K562 (cell line): Measurements from ENCODE around the gene ERF. TPM values are rescaled to one million over a fixed set of nuclear protein-coding genes. Genes with fewer than 3 reads are reported as not detected.

ENCODE experiments used
- ETV6 ChIP-seq, 3 experiments: fragments of 150-350 bp in 1 of 3; sonication (generic) in 1 of 3; formaldehyde crosslinking in 1 of 3; IDR thresholded peaks; 2 replicates each; pipeline versions ENCODE4 v1.6.1 to v1.8.0; 2014 to 2022; ENCODE audit warnings: borderline replicate concordance in 2 of 3, low read depth in 2 of 3, antibody characterized with exemption in 1 of 3, low read length in 1 of 3, mild to moderate bottlenecking in 1 of 3, missing genetic modification reagents in 1 of 3
- FIP1L1 ChIP-seq: fragments of 200-400 bp; formaldehyde crosslinking; IDR thresholded peaks from 2 replicates; pipeline ENCODE4 v1.6.1; 2018; ENCODE audit warnings: mild to moderate bottlenecking, low read depth, low read length; ENCODE audit not compliant: poor library complexity, severe bottlenecking
- KAT8 ChIP-seq: fragments of 450-650 bp; IDR thresholded peaks from 2 replicates; pipeline ENCODE4 v1.6.1; 2016; ENCODE audit warnings: low read depth, mild to moderate bottlenecking
- KDM5B ChIP-seq: fragments of 200-600 bp; sonication (generic); IDR thresholded peaks from 2 replicates; pipeline ENCODE4 v1.6.1; 2012; ENCODE audit warnings: low read depth, mild to moderate bottlenecking, moderate library complexity, low read length, control low read depth, inconsistent platforms; ENCODE audit not compliant: insufficient replicate concordance
- POLR2H ChIP-seq: IDR thresholded peaks from 2 replicates; pipeline ENCODE4 v1.6.1; 2016; ENCODE audit warnings: missing genetic modification characterization, low read depth, mild to moderate bottlenecking, control low read depth, missing compliant biosample characterization, moderate library complexity
- RAD51 ChIP-seq: fragments of 450-650 bp; IDR thresholded peaks from 2 replicates; pipeline ENCODE4 v1.7.1; 2016; ENCODE audit warnings: low read depth, mild to moderate bottlenecking, borderline replicate concordance
- RFX5 ChIP-seq: IDR thresholded peaks from 2 replicates; pipeline ENCODE4 v1.6.1; 2011; ENCODE audit warnings: low read depth, mild to moderate bottlenecking, improper control_type of control experiment, low read length
- TGIF2 ChIP-seq: sonication (generic); formaldehyde crosslinking; IDR thresholded peaks from 2 replicates; pipeline ENCODE4 v1.8.1; 2022; ENCODE audit warnings: mild to moderate bottlenecking, missing genetic modification reagents, moderate library complexity
- TRIM24 ChIP-seq, 2 experiments: fragments of 450-650 bp; IDR thresholded peaks; 2 replicates each; pipeline ENCODE4 v1.6.1; 2016
- polyA plus RNA-seq, 8 experiments: library from polyadenylated mRNA; depleted of rRNA in 4 of 8; stranded (reverse) in 5 of 8; unstranded in 3 of 8; fragments of >200 nt; fragmentation: Nextera tagmentation in 2 of 8; fragmentation: Illumina TruSeq in 1 of 8; extraction: Ambion mirVana in 2 of 8; extraction: Trizol in 1 of 8; gene quantifications; 2 replicates each; pipeline versions ENCODE4 v1.2.1 to v1.2.3, GENCODE V29; 2011 to 2014; ENCODE audit warnings: inconsistent platforms in 1 of 8, missing spikeins in 1 of 8
- total RNA-seq, 7 experiments: library from RNA; depleted of rRNA in 6 of 7; stranded (reverse); fragments of >200 nt in 6 of 7; fragmentation: Illumina TruSeq in 2 of 7; extraction: Trizol in 2 of 7; gene quantifications; 2 replicates each; pipeline versions ENCODE4 v1.2.1 to v1.2.3, GENCODE V29; 2011 to 2021; ENCODE audit warnings: low replicate concordance in 1 of 7
- TF ChIP-seq, protein P1 (sequence below), 2 experiments: fragments of 450-650 bp; conservative IDR thresholded peaks; 2 replicates each; pipeline ENCODE4 v1.6.1; 2017; ENCODE audit warnings: mild to moderate bottlenecking in 2 of 2, moderate library complexity in 2 of 2
- TF ChIP-seq, protein P2 (sequence below): fragments of 250-450 bp; sonication (Bioruptor Pico); IDR thresholded peaks from 2 replicates; pipeline ENCODE4 v1.8.0; 2021; ENCODE audit warnings: mild to moderate bottlenecking, moderate library complexity
- TF ChIP-seq, protein P3 (sequence below), 2 experiments: fragments of 450-650 bp in 1 of 2; sonication (generic) in 1 of 2; formaldehyde crosslinking in 1 of 2; IDR thresholded peaks in 1 of 2; conservative IDR thresholded peaks in 1 of 2; 2 replicates each; pipeline versions ENCODE4 v1.6.1 to v1.8.1; 2016 to 2023; ENCODE audit warnings: mild to moderate bottlenecking in 2 of 2, moderate library complexity in 2 of 2, inconsistent platforms in 1 of 2, missing genetic modification reagents in 1 of 2
- TF ChIP-seq, protein P4 (sequence below): fragments of 450-650 bp; IDR thresholded peaks from 2 replicates; pipeline ENCODE4 v1.6.1; 2017; ENCODE audit warnings: antibody characterized with exemption
- TF ChIP-seq, protein P5 (sequence below): fragments of 450-650 bp; IDR thresholded peaks from 2 replicates; pipeline ENCODE4 v1.6.1; 2016; ENCODE audit warnings: antibody characterized with exemption
- TF ChIP-seq, protein P6 (sequence below): fragments of 450-650 bp; formaldehyde crosslinking; IDR thresholded peaks from 2 replicates; pipeline ENCODE4 v1.4.0; 2020; ENCODE audit warnings: mild to moderate bottlenecking, mixed read lengths

ERF gene
- total and polyA plus RNA-seq, 9 of the 15 experiments (the other 6 are each of a cell fraction or from before 2014, with no cell fraction given), result 0.03 to 75.4 (median 27.0) TPM

DNA sequence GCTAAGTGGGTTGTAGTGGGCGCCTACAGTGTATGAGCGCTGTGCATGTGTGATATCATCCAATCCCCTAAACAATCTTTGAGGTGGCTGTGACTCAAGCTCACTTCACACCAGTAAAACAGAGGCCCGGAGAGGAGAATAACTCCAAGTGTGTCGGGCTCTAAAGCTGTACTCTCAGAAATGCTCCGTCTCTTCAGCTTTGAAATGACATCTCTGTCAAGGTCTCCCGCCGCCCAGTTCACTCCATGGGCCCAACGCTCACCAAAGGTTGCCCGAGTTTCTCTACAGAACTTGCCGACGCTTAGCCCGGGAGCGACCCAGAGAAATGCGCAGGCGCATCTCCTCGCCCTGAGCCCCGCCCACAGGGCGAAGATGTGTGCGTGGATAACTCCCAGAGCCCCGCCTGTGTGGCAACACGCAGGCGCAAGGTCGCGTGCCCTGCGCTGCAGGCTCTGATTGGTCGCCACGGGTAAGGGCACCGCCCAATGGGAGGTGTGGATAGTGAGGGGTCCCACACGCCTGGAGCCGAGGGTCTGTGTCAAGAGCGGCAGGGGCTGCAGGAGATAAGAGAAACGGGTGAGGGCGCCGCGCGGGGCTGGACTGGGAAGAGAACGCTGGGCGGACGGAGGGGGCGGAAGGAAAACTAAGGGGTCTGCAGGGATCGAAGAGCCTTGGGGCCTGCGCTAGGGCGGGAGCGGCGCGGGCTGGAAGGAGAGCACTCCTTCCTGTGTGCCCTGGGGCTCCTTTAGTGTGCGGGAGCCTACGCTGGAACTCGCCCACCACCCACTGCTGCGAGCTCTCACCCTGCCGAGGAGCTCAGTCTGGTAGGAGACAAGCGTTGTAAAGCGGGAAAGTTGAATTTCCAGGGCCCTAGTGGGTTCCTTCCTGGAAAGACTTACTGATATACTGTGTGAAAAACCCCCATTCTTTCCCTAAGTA is 34.8 kb downstream of the ERF start, which contains the start of gene ZNF526 (continued):
- TF ChIP-seq, protein P1, sequence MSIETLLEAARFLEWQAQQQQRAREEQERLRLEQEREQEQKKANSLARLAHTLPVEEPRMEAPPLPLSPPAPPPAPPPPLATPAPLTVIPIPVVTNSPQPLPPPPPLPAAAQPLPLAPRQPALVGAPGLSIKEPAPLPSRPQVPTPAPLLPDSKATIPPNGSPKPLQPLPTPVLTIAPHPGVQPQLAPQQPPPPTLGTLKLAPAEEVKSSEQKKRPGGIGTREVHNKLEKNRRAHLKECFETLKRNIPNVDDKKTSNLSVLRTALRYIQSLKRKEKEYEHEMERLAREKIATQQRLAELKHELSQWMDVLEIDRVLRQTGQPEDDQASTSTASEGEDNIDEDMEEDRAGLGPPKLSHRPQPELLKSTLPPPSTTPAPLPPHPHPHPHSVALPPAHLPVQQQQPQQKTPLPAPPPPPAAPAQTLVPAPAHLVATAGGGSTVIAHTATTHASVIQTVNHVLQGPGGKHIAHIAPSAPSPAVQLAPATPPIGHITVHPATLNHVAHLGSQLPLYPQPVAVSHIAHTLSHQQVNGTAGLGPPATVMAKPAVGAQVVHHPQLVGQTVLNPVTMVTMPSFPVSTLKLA (conservative IDR thresholded peaks at IDR 0.05), result peak; percentile 85 to 90
- TF ChIP-seq POLR2H (tag), result no peak
- peak; percentile 77 for TF ChIP-seq RAD51
- TF ChIP-seq RFX5, result 0 out of 2 replicates have a peak, but pooled peaks have one; percentile 49
- TF ChIP-seq, protein P2, sequence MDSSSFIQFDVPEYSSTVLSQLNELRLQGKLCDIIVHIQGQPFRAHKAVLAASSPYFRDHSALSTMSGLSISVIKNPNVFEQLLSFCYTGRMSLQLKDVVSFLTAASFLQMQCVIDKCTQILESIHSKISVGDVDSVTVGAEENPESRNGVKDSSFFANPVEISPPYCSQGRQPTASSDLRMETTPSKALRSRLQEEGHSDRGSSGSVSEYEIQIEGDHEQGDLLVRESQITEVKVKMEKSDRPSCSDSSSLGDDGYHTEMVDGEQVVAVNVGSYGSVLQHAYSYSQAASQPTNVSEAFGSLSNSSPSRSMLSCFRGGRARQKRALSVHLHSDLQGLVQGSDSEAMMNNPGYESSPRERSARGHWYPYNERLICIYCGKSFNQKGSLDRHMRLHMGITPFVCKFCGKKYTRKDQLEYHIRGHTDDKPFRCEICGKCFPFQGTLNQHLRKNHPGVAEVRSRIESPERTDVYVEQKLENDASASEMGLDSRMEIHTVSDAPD (CRISPR knock-in tag), result no peak
- TF ChIP-seq, protein P3, sequence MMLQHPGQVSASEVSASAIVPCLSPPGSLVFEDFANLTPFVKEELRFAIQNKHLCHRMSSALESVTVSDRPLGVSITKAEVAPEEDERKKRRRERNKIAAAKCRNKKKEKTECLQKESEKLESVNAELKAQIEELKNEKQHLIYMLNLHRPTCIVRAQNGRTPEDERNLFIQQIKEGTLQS (IDR thresholded peaks at IDR 0.05), result peak; percentile 57; the same call in 1 of the 2 replicates
- TF ChIP-seq, protein P3 (CRISPR knock-in tag; conservative IDR thresholded peaks at IDR 0.05), result no peak; the same call in 1 of the 2 replicates
- peak; percentile 48 for TF ChIP-seq FIP1L1
- TF ChIP-seq, protein P4, sequence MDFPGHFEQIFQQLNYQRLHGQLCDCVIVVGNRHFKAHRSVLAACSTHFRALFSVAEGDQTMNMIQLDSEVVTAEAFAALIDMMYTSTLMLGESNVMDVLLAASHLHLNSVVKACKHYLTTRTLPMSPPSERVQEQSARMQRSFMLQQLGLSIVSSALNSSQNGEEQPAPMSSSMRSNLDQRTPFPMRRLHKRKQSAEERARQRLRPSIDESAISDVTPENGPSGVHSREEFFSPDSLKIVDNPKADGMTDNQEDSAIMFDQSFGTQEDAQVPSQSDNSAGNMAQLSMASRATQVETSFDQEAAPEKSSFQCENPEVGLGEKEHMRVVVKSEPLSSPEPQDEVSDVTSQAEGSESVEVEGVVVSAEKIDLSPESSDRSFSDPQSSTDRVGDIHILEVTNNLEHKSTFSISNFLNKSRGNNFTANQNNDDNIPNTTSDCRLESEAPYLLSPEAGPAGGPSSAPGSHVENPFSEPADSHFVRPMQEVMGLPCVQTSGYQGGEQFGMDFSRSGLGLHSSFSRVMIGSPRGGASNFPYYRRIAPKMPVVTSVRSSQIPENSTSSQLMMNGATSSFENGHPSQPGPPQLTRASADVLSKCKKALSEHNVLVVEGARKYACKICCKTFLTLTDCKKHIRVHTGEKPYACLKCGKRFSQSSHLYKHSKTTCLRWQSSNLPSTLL, result no peak
- TF ChIP-seq TGIF2 (CRISPR knock-in tag), result no peak
- TF ChIP-seq TRIM24 (IDR thresholded peaks at IDR 0.05), result no peak
- TF ChIP-seq ETV6 (IDR thresholded peaks at IDR 0.05; ENCODE audit: borderline replicate concordance in 1 of 2, low read depth in 2 of 2, low read length in 1 of 2), result no peak
- TF ChIP-seq ETV6 (CRISPR knock-in tag; IDR thresholded peaks at IDR 0.05; ENCODE audit: borderline replicate concordance), result no peak
- TF ChIP-seq KAT8, result no peak
- TF ChIP-seq, protein P5, sequence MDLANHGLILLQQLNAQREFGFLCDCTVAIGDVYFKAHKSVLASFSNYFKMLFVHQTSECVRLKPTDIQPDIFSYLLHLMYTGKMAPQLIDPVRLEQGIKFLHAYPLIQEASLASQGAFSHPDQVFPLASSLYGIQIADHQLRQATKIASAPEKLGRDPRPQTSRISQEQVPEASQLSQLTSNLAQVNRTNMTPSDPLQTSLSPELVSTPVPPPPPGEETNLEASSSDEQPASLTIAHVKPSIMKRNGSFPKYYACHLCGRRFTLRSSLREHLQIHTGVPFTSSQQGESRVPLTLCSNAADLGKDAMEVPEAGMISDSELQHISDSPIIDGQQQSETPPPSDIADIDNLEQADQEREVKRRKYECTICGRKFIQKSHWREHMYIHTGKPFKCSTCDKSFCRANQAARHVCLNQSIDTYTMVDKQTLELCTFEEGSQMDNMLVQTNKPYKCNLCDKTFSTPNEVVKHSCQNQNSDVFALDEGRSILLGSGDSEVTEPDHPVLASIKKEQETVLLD, result peak; percentile 97
- peak; percentile 72 for TF ChIP-seq KDM5B
- TF ChIP-seq, protein P6, sequence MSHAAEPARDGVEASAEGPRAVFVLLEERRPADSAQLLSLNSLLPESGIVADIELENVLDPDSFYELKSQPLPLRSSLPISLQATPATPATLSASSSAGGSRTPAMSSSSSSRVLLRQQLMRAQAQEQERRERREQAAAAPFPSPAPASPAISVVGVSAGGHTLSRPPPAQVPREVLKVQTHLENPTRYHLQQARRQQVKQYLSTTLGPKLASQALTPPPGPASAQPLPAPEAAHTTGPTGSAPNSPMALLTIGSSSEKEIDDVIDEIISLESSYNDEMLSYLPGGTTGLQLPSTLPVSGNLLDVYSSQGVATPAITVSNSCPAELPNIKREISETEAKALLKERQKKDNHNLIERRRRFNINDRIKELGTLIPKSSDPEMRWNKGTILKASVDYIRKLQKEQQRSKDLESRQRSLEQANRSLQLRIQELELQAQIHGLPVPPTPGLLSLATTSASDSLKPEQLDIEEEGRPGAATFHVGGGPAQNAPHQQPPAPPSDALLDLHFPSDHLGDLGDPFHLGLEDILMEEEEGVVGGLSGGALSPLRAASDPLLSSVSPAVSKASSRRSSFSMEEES (CRISPR knock-in tag), result no peak
